ENCODE data around the gene API5.

Gene API5

GRCh38 chr11:43393765-43394355 is 82.1 kb downstream of the API5 start:
- WGBS, result 94% methylated on average over 2 of the region's 2 CpGs
- H3K36me3 ChIP-seq (ENCODE audit: insufficient read depth, low read length), result peaks cover 94% of the 10 kb centered on the region
- no peaks in the 10 kb centered on the region for H3K27me3 ChIP-seq (ENCODE audit: insufficient read depth, low read length)
- no peaks in the 10 kb centered on the region for H3K9me3 ChIP-seq (ENCODE audit: insufficient read depth, low read depth, low read length)
- H3K9ac ChIP-seq (ENCODE audit: low read depth, low read length), result no peak overlapping the region
- no peak overlapping the region for H3K27ac ChIP-seq (ENCODE audit: low read depth, low read length)
- H3K4me1 ChIP-seq (ENCODE audit: insufficient read depth, low read length), result peaks cover 4% of the 10 kb centered on the region; the same call in 1 of the 2 replicates
- no peak overlapping the region for H3K4me3 ChIP-seq (ENCODE audit: low read length)
